ENCODE data around the gene C1orf74.
"Not testable (repeated sequence)": the region's sequence is repeated elsewhere in the genome, so short reads cannot be mapped to it uniquely, and the experiment has no call there.

C1orf74 gene

GRCh38 chr1:209805341-209805781, 21.0 kb upstream of the C1orf74 start:
- DNase-seq = no peak

DNA sequence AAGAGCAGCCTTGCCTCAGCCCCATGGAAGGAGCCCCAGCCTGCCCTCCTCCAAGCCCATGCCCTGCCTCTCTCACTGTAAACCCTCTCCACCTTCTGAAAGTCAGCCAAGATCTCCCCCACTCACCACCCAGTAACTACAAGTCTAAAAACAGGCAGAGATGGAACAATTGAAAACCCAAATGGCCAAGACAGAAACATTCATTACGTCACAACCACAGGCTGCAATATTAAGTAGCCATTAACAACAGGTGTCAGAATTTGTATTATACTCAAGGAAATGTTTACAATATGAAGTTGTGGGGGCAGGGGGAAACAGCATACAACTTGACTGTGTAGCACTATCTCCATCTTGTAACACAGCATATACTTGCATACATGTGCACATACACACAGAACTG, 19.2 kb upstream of the C1orf74 start:
- DNase-seq = no peak

DNA sequence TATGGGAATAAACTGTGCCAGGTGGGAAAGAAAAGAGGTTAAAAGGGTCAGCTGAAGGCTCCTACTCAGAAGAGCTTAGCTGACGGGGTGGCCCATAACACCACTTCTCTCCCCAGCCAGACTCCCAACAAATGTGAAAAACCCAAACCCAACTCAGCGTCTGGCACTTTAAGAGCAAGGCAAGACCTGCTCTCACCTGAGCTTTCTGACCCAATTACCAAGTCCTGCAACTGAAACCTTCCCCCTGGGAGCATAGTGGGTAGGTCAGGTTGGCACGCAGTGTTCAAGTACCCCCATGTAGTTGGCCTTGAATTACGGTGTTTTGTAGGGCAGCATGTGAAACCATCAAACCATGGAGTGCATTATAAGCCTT, 18.4 kb upstream of the C1orf74 start:
- DNase-seq = no peak

GRCh38 chr1:209802117-209802779, 17.9 kb upstream of the C1orf74 start:
- DNase-seq = no peak

DNA sequence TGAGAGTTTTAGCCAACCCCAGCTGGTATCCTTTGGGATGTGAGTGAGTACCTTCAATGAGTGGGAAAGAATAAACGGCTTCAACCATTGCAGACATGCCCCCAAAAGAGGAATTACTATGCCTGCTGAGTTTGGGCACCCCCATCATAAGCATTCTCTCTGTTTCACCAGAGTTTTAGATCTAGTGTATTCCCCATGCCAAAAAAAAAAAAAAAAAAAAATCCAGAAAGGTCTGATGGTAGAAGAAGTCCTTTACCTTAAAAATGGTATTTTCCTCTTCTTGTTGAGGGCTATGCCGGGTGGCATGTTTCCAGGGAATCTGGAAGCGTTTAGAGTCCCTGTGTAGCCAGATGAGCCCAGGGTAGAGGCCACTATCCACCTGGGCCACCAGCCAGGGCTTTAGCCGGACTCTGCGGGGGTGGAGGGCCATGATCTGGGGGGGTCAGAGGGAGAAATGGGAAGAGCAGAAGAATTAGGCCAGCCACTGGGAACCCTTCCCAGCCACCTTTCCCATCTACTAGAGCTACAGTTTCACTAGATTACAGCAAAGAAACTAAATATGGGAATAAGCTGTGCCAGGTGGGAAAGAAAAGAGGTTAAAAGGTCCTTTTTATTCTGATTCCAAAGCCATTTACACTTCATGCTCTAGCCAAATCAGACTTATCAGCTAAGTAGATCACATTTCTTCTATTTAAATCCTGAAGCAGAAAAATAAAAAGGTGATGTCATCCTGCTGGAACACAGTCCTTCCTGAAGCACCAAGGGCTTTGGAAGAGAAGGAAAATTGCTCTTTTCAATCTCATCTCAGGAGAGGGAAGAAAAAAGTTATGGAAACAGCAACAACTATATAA, 16.9 kb upstream of the C1orf74 start:
- no peak for DNase-seq

DNA sequence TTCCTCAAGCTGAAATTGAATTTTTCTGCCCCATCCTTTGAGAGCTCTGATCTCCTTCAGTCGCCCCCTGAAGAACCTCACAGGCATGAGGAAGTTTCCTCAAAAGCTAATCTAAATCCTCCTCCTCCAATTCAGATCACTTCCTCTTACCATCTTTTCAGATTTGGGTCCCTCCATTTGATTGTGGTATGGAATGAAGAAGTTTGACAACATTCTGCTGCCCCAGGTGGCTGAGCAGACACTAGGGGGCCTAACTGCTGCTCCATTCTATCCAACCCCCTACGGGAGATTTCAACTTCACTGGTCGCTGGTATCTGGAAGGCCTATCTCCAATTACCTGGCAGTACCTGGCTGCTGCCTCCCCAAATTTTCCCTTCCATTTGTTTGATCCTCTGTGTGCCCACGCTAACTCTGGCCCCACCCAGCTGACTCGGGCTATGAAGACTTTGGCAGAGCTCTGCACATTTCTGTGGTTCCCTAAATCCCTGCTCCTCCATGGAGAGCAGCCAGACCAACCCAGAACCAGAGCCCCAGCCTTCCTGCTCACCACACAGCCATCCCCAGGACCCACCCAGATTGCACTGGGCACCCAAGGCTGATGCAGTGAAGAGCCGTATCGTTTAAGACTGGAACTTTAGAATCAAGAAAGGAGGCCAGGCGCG, 13.8 kb upstream of the C1orf74 start:
- DNase-seq = no peak

- DNase-seq = not testable (repeated sequence)
Observed at GRCh38 chr1:209793711-209794110, 9.4 kb upstream of the C1orf74 start.

DNA sequence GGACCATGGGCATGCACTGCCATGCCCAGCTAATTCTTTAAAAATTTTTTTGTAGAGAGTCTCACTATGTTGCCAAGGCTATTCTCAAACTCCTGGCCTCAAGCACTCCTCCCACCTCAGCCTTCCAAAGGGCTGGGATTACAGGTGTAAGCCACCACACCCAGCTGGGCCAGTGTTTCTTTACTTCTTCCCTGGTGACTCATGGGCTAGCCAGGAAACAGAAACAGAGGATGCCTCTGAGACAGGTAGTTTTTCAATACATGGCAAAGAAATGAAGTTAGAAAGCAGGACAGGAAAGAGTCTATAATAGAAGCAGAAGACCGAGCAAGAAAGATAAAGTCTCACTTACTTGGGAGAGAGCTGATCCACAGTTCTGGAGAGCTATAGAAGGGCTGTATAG, 7.6 kb upstream of the C1orf74 start:
- no peak for DNase-seq

GRCh38 chr1:209790286-209791193, 6.2 kb upstream of the C1orf74 start:
- DNase-seq = no peak

DNA sequence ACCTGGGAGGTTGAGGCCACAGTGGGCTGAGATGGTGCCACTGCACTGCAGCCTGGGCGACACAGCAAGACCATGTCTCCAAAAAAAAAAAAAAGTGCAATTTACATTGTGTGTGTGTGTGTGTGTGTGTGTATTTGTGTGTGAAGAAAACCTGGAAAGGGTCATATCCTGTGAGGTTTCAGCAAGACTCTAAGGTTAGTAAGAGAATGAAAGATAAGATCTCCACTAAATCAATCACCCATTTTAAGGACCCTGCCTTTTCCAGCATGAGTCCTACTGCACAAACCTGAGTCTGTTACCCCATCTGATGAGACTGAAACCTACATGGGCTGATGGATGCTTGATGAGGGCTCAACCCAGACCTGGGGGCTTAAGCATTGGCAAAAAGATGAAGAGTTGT, 4.9 kb upstream of the C1orf74 start:
- DNase-seq = no peak

DNA sequence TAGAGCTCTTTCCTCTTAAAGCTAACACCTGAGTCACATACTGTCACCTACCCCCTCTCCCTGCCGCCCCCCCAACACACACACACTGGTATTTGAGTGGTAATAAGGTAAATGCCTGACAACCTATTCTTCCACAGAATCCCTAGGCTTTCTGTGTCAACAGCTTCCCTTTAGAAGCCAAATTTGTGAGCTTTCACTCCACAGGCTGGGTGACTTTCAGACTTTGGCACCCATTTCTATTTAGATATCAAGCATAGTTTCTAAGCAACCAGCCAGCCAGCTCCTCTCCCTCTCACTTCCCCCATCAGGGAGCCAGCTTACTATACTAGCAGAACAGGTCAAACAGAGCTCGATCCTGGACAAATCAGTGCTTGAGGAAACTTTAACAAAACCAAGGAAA, 3.2 kb upstream of the C1orf74 start:
- no peak for DNase-seq

- DNase-seq = no peak
Observed at GRCh38 chr1:209786146-209786545, 1.8 kb upstream of the C1orf74 start.

- no peak for DNase-seq
Observed at GRCh38 chr1:209785592-209785991, 1.2 kb upstream of the C1orf74 start.

- no peak for DNase-seq
Observed at GRCh38 chr1:209783386-209783785, 973 bp downstream of the C1orf74 start.

DNA sequence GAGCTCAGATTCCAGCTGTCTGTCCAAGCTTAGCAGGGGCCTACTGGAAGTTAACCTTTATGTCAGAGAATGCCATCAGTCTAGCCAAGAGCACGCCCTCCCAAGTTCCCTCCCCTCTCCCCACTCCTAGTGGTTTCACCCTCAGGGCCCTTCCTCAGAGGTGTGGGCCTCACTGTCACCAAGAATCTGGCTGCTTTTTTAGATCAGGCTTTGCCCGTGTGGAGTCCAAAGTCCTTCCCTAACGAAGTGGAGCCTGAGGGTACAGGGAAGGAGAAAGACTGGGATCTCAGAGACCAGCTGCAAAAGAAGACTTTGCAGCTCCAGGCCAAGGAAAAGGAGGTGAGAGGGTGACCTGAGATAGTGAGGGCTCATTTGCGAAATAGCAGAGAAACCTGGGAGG, 4.1 kb downstream of the C1orf74 start:
- no peak for DNase-seq

DNA sequence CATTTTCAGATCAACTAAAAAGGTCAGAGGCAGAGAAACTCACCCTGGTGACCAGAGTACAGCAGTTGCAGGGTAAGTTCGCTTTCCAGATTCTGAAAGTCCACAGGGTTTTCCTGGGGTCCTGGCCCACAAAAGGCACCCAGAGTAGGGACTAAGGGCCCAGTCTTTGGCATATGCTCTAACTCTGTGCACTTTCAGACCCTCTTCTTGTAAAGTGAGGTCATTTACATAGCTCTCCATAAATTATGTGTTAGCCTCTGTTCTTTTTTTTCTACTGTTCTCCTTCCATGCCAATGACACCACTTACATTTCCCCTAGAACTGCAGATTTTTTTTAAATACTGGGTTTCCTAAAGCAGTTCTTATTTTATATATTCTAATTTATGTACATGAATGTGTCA, 6.3 kb downstream of the C1orf74 start:
- no peak for DNase-seq

- DNase-seq = no peak
Observed at GRCh38 chr1:209777587-209777986, 6.8 kb downstream of the C1orf74 start.

DNA sequence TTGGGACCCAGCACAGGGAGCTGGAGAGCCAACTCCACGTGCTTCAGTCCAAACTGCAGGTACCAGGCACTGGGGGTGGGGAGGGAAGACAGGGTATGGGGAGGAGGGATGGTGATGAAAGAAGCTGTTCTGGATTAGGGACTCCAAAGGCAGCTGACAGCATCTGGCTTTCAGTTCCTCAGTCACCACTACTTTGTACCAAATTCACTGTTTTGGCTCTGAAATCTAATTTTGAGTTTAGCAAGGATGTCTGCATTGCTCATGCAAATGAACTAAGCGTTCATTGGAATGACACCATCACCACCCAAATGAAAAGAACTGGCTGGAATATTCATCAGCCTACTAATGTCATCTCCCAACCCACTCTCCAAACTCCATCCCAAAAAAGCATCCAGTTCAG, 8.7 kb downstream of the C1orf74 start:
- DNase-seq = no peak

- DNase-seq = no peak
Observed at GRCh38 chr1:209774592-209774991, 9.8 kb downstream of the C1orf74 start.

- no peak for DNase-seq
Observed at GRCh38 chr1:209772126-209772525, 12.2 kb downstream of the C1orf74 start.

DNA sequence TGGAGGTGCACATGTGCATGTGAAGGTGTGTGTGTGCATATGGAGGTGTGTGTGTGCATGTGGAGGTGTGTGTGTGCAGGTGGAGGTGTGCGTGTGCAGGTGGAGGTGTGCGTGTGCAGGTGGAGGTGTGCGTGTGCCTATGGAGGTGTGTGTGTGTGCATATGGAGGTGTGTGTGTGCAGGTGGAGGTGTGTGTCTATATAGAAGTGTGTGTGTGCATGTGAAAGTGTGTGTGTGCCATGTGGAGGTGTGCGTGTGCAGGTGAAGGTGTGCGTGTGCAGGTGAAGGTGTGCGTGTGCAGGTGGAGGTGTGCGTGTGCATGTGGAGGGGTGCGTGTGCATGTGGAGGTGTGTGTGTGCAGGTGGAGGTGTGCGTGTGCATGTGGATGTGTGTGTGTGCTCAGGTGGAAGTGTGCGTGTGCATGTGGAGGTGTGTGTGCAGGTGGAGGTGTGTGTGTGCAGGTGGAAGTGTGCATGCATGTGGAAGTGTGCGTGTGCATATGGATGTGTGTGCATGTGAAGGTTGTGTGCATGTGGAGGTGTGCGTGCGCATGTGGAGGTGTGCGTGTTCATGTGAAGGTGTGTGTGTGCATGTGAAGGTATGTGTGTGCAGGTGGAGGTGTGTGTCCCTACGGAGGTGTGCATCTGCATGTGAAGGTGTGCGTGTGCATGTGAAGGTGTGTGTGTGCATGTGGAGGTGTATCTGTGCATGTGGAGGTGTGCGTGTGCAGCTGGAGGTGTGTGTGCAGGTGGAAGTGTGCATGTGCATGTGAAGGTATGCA, 13.5 kb downstream of the C1orf74 start:
- DNase-seq = no peak

GRCh38 chr1:209769971-209770370, 14.4 kb downstream of the C1orf74 start:
- DNase-seq = no peak

Measured in activated CD4-positive, alpha-beta T cell treated with anti-CD3 and anti-CD28 coated beads for 48 hours (primary cell).